ENCODE measurements around the gene TEX22.

DNA sequence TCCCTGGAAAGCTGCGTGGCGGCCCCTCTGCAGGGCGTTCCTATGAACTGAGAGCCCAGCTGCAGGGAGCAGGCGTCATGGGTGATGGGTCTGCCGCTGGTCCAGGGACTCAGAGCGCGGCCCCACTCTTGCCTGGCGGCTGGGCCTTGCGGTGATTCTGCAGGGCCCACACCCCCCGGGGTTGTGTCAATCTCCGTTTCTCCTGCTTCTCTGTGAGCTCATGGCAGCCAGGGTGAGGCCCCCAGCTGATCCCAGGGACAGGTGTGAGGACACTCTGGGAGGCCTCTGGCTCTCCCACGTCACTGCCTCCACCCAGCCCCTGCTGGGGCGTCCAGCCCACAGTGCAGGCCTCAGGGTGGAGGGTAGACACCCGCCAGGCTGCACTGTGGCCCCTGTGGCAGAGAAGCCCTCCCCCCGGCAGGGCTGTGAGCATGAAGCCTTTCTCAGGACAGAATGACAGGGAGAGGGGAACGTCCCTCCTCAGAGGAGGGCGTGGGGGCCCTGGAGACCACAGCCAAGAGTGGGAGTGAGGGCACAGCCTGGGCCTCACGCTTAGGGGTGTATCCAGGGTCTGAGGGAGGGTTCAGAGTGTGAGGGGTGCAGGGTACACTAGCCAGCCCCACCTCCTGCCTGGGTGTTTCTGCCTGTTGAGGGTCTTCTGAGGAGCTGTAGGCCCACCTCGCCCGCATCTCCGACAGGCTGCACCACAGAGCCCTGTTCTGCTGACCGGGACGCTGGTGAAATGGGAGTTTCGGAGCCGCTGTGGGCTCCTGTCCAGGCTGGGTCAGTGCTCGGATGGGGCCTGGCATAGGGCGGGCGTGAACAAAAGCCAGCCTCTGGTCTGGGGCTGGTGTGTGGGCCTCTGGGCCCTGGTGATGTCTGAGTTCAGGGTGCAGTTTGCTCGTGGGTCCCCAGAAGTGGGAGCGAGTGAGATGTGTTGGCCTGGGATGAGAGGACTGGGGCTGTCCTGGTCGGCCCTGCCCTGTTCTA lies 49.6 kb downstream of the TEX22 start:
- TF ChIP-seq, protein P1, sequence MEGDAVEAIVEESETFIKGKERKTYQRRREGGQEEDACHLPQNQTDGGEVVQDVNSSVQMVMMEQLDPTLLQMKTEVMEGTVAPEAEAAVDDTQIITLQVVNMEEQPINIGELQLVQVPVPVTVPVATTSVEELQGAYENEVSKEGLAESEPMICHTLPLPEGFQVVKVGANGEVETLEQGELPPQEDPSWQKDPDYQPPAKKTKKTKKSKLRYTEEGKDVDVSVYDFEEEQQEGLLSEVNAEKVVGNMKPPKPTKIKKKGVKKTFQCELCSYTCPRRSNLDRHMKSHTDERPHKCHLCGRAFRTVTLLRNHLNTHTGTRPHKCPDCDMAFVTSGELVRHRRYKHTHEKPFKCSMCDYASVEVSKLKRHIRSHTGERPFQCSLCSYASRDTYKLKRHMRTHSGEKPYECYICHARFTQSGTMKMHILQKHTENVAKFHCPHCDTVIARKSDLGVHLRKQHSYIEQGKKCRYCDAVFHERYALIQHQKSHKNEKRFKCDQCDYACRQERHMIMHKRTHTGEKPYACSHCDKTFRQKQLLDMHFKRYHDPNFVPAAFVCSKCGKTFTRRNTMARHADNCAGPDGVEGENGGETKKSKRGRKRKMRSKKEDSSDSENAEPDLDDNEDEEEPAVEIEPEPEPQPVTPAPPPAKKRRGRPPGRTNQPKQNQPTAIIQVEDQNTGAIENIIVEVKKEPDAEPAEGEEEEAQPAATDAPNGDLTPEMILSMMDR (IDR thresholded peaks at IDR 0.05): no peak
- TF ChIP-seq POLR2A (IDR thresholded peaks at IDR 0.05; ENCODE audit: low read depth): no peak
- TF ChIP-seq POLR2AphosphoS5 (IDR thresholded peaks at IDR 0.05): no peak

Data from esophagus muscularis mucosa (tissue), 3 donors.